Stomach (tissue), 9 donors: ENCODE results near the gene ALDH1L2. TPM values are rescaled to one million over a fixed set of nuclear protein-coding genes. Genes with fewer than 3 reads are reported as not detected.

ENCODE experiments used
- DNase-seq, 2 donors: peaks; one replicate each; pipeline versions ENCODE4 v3.0.0 to v3.0.0-alpha.2; 2013 to 2019
- H3K27ac ChIP-seq, 5 donors: fragments of 200-600 bp in 4 of 5; sonication (generic) in 4 of 5; one replicate each; pipeline ENCODE4 v1.5.1; 2013 to 2019; ENCODE audit warnings: mild to moderate bottlenecking in 1 of 5, moderate library complexity in 1 of 5
- H3K27me3 ChIP-seq, 3 donors: fragments of 200-600 bp; sonication (generic); one replicate each; pipeline ENCODE4 v1.5.1; 2017 to 2019; ENCODE audit warnings: mixed run types in 1 of 3
- H3K36me3 ChIP-seq, 4 donors: fragments of 200-600 bp; sonication (generic); 1 replicate in 3 of 4; 2 replicates in 1 of 4; pipeline ENCODE4 v1.5.1; 2016 to 2019
- H3K4me1 ChIP-seq, 4 donors: fragments of 200-600 bp; sonication (generic); one replicate each; pipeline ENCODE4 v1.5.1; 2016 to 2019
- H3K4me3 ChIP-seq, 4 donors: fragments of 200-600 bp; sonication (generic) in 3 of 4; one replicate each; pipeline ENCODE4 v1.5.1; 2016 to 2019; ENCODE audit warnings: mild to moderate bottlenecking in 1 of 4
- H3K9me3 ChIP-seq, 4 donors: fragments of 200-600 bp; sonication (generic); one replicate each; pipeline ENCODE4 v1.5.1; 2016 to 2019
- CTCF ChIP-seq, 7 experiments: fragments of 450-650 bp in 4 of 7; fragments of 200-600 bp in 3 of 7; sonication (generic) in 3 of 7; IDR thresholded peaks; one replicate each; pipeline ENCODE4 v1.5.1; 2016 to 2019; ENCODE audit warnings: antibody characterized with exemption in 7 of 7, control low read depth in 2 of 7, mild to moderate bottlenecking in 1 of 7
- EP300 ChIP-seq: sonication (generic); formaldehyde crosslinking; IDR thresholded peaks from one replicate; pipeline ENCODE4 v1.6.1; 2017; ENCODE audit warnings: antibody characterized with exemption
- POLR2A ChIP-seq, 4 donors: fragments of 450-650 bp; IDR thresholded peaks; one replicate each; pipeline ENCODE4 v1.6.1; 2016; ENCODE audit warnings: antibody characterized with exemption in 4 of 4, control low read depth in 2 of 4, mild to moderate bottlenecking in 1 of 4, moderate library complexity in 1 of 4
- POLR2AphosphoS5 ChIP-seq, 3 donors: sonication (generic); formaldehyde crosslinking; IDR thresholded peaks; one replicate each; pipeline ENCODE4 v1.6.1; 2016; ENCODE audit warnings: antibody characterized with exemption in 3 of 3
- whole genome bisulfite sequencing, 5 donors: extraction: QIAGEN DNeasy Blood & Tissue Kit in 3 of 5; methylation state at CpG; one replicate each; pipeline versions ENCODE4 v1.1.5 to v1.1.7; 2013 to 2018; 5-methylcytosine and 5-hydroxymethylcytosine counted together
- intact Hi-C: fragments of 100-400 bp; cut with DNase I; formaldehyde crosslinking; loops from one replicate; pipeline ENCODE4 v1.15.1; 2023; ENCODE audit warnings: low total_unique reads
- polyA plus RNA-seq, 3 donors: library from polyadenylated mRNA; stranded (reverse); fragments of 200-250 nt; gene quantifications; one replicate each; pipeline ENCODE4 v1.2.3, GENCODE V29; 2013
- total RNA-seq, 5 donors: library from RNA; depleted of rRNA; stranded (reverse); fragments of >200 nt; gene quantifications; one replicate each; pipeline versions ENCODE4 v1.1.0 to v1.2.3, GENCODE V29; 2014 to 2016
- donor health status: healthy with polysubstance abuse.
- donor health status: Bipolar disorder and iron deficiency.
- donor health status: healthy.

Gene ALDH1L2
- total and polyA plus RNA-seq, 8 donors, result 0.58 to 8.9 (median 1.7) TPM

- H3K9me3 ChIP-seq, result no peaks in the 10 kb centered on the region
- H3K4me1 ChIP-seq, result peaks cover 7 to 25% (median 18%) of the 10 kb centered on the region in 4 donors
- no peaks in the 10 kb centered on the region for H3K27me3 ChIP-seq
- no peaks in the 10 kb centered on the region for H3K36me3 ChIP-seq
- peak overlapping the region; percentile 39 to 68 (median 62) for H3K27ac ChIP-seq
- intact Hi-C loops, result no loop called here
- peak; percentile 55 to 58 for DNase-seq
- peak overlapping the region; percentile 51 to 65 (median 58) for H3K4me3 ChIP-seq
- TF ChIP-seq CTCF (IDR thresholded peaks at IDR 0.05) (peak in 1 of 7 experiments; percentile 10), POLR2A (IDR thresholded peaks at IDR 0.05) (no peak)
- WGBS, 5 donors, result 5 to 10% (median 9%) methylated on average over 18 of the region's 18 CpGs
Measured at GRCh38 chr12:105083551-105084105, 630 bp downstream of the ALDH1L2 start.

- H3K36me3 ChIP-seq, result no peaks in the 10 kb centered on the region
- no peaks in the 10 kb centered on the region for H3K27me3 ChIP-seq
- H3K9me3 ChIP-seq, result no peaks in the 10 kb centered on the region
- intact Hi-C loops, result no loop called here
- WGBS, 5 donors, result 30 to 51% (median 41%) methylated on average over 5 of the region's 5 CpGs
- TF ChIP-seq CTCF (IDR thresholded peaks at IDR 0.05), result no peak
- no peak for TF ChIP-seq POLR2A (IDR thresholded peaks at IDR 0.05)
- TF ChIP-seq POLR2AphosphoS5 (IDR thresholded peaks at IDR 0.05), result no peak
- no peak for TF ChIP-seq EP300
- DNase-seq, result no peak
- peak overlapping the region in 3 of 5 donors; percentile 62 to 68 (median 64) for H3K27ac ChIP-seq
- peaks cover 7 to 25% (median 18%) of the 10 kb centered on the region in 4 donors for H3K4me1 ChIP-seq
- H3K4me3 ChIP-seq, result peak overlapping the region in 3 of 4 donors; percentile 51 to 65 (median 58)
Measured at GRCh38 chr12:105083031-105083430, 1.2 kb downstream of the ALDH1L2 start.

GRCh38 chr12:105078712-105079570, 5.3 kb downstream of the ALDH1L2 start:
- no peak for DNase-seq
- Histone ChIP-seq H3K9me3 (no peaks in the 10 kb centered on the region), H3K27ac (no peak overlapping the region), H3K4me3 (no peak overlapping the region), H3K36me3 (no peaks in the 10 kb centered on the region), H3K27me3 (no peaks in the 10 kb centered on the region), H3K4me1 (peaks cover 5 to 17% (median 11%) of the 10 kb centered on the region in 4 donors)
- 70 to 85% (median 77%) methylated on average over 11 of the region's 11 CpGs for WGBS, 5 donors
- TF ChIP-seq CTCF (IDR thresholded peaks at IDR 0.05) (no peak), POLR2A (IDR thresholded peaks at IDR 0.05) (no peak), EP300 (no peak), POLR2AphosphoS5 (IDR thresholded peaks at IDR 0.05) (no peak)
- intact Hi-C loops, result no loop called here

GRCh38 chr12:105077435-105077834, 6.8 kb downstream of the ALDH1L2 start:
- DNase-seq, result no peak
- Histone ChIP-seq H3K4me1 (peaks cover 0 to 2% (median under 1%) of the 10 kb centered on the region in 4 donors), H3K9me3 (no peaks in the 10 kb centered on the region), H3K4me3 (no peak overlapping the region), H3K27me3 (no peaks in the 10 kb centered on the region), H3K27ac (no peak overlapping the region), H3K36me3 (peaks cover 0 to 13% (median 4%) of the 10 kb centered on the region in 4 donors)
- intact Hi-C loops, result no loop called here
- TF ChIP-seq CTCF (IDR thresholded peaks at IDR 0.05), result no peak
- no peak for TF ChIP-seq POLR2A (IDR thresholded peaks at IDR 0.05)
- TF ChIP-seq EP300, result no peak
- TF ChIP-seq POLR2AphosphoS5 (IDR thresholded peaks at IDR 0.05), result no peak
- WGBS, 5 donors, result 79 to 90% (median 85%) methylated on average over 7 of the region's 7 CpGs
